ENCODE data around the gene GALNT9.
"Not testable (repeated sequence)": the region's sequence is repeated elsewhere in the genome, so short reads cannot be mapped to it uniquely, and the experiment has no call there.

The GALNT9 gene

GRCh38 chr12:132228476-132229192 is 100.8 kb downstream of the GALNT9 start:
- no peak for DNase-seq

- no peak for DNase-seq
Measured at GRCh38 chr12:132227782-132228475, 101.5 kb downstream of the GALNT9 start.

- no peak for DNase-seq
Measured at GRCh38 chr12:132227118-132227517, 102.3 kb downstream of the GALNT9 start.

- DNase-seq = no peak
Measured at GRCh38 chr12:132226604-132227003, 102.8 kb downstream of the GALNT9 start.

GRCh38 chr12:132225214-132225613 is 104.2 kb downstream of the GALNT9 start:
- no peak for DNase-seq

GRCh38 chr12:132224484-132224883 is 104.9 kb downstream of the GALNT9 start:
- no peak for DNase-seq

- DNase-seq = no peak
Measured at GRCh38 chr12:132222808-132223173, 106.6 kb downstream of the GALNT9 start.

GRCh38 chr12:132222096-132222807 is 107.1 kb downstream of the GALNT9 start:
- DNase-seq = no peak

GRCh38 chr12:132219761-132220160 is 109.6 kb downstream of the GALNT9 start:
- not testable (repeated sequence) for DNase-seq

GRCh38 chr12:132219323-132219722 is 110.1 kb downstream of the GALNT9 start:
- DNase-seq = no peak

- DNase-seq = no peak
Measured at GRCh38 chr12:132218915-132219314, 110.5 kb downstream of the GALNT9 start.

GRCh38 chr12:132218527-132218875 is 110.9 kb downstream of the GALNT9 start:
- no peak for DNase-seq

GRCh38 chr12:132217800-132218526 is 111.4 kb downstream of the GALNT9 start:
- DNase-seq = no peak

- no peak for DNase-seq
Measured at GRCh38 chr12:132217371-132217770, 112.0 kb downstream of the GALNT9 start.

GRCh38 chr12:132216354-132216987 is 112.9 kb downstream of the GALNT9 start:
- DNase-seq = no peak

- no peak for DNase-seq
Measured at GRCh38 chr12:132215299-132215989, 113.9 kb downstream of the GALNT9 start.

- no peak for DNase-seq
Measured at GRCh38 chr12:132214891-132215290, 114.5 kb downstream of the GALNT9 start.

GRCh38 chr12:132214161-132214476 is 115.3 kb downstream of the GALNT9 start:
- DNase-seq = no peak

- DNase-seq = no peak
Measured at GRCh38 chr12:132213359-132214160, 115.8 kb downstream of the GALNT9 start.

GRCh38 chr12:132211816-132212215 is 117.6 kb downstream of the GALNT9 start:
- no peak for DNase-seq

- DNase-seq = no peak
Measured at GRCh38 chr12:132211326-132211725, 118.1 kb downstream of the GALNT9 start.
